Uterus (tissue), 2 donors: Measurements from ENCODE around the gene KCNK10.

Experiments
- CTCF ChIP-seq, 4 experiments: fragments of 200-600 bp in 2 of 4; fragments of 450-650 bp in 2 of 4; sonication (generic) in 2 of 4; IDR thresholded peaks; one replicate each; pipeline ENCODE4 v1.5.1; 2016 to 2019; ENCODE audit warnings: antibody characterized with exemption in 4 of 4, mild to moderate bottlenecking in 2 of 4, moderate library complexity in 1 of 4
- POLR2A ChIP-seq, 2 donors: fragments of 450-650 bp; IDR thresholded peaks; one replicate each; pipeline ENCODE4 v1.6.1; 2016; ENCODE audit warnings: antibody characterized with exemption in 2 of 2, mild to moderate bottlenecking in 1 of 2, moderate library complexity in 1 of 2

GRCh38 chr14:88299865-88300530 is 23.1 kb downstream of the KCNK10 start:
- no peak for TF ChIP-seq POLR2A (IDR thresholded peaks at IDR 0.05)
- TF ChIP-seq CTCF (IDR thresholded peaks at IDR 0.05), result no peak
